ENCODE measurements around the gene DRAM2. TPM values are rescaled to one million over a fixed set of nuclear protein-coding genes. Genes with fewer than 3 reads are reported as not detected.

The DRAM2 gene
- total and polyA plus RNA-seq, 2 of the 13 experiments (the other 11 are each of a cell fraction or from before 2014, with no cell fraction given) = 33.2 to 123 TPM

DNA sequence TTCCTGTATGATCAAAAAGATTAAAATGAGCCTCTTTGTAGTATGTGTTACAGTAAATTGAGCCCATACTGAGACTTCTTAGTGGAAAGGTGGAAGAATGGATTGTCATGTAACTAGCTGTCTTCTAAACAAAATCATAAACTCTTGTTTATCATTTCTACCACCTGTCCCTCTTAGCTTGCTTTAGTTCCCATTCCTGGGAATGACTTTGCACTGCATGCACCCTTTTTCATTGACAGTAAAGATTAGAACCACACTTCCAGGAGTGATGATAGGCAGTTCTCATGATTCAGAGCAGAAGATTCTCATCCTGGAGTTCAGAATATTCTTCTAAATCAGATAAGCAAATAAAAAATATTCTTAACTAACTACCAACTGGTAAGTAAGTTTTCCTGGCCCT is 32.6 kb upstream of the DRAM2 start:
- intact Hi-C loops (cut with micrococcal nuclease; ENCODE audit: unreplicated experiment) = no loop called here

DNA sequence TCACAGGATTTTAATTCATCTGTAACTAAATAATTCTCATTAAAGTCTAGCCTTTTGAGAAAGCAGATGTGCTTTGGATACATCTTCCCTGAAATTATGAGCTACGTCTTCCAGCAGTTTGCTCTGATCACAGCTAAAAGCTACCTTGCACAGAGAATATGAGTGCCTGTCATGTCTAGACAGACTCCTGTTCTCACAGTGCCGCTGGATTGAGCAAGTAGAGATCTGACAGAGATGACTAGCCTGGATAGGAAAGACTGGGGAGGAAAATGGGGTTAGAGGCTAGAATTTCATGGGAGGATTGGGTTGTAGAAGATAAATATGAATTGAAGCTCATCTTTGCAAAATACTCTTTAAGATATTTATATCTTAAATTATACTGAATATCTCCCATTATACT is 24.3 kb upstream of the DRAM2 start:
- Histone ChIP-seq H3K4me1 (ENCODE audit: insufficient read depth, low read length) (no peaks in the 10 kb centered on the region), H3K9ac (ENCODE audit: insufficient read depth, low read depth, low read length) (no peak overlapping the region), H3K9me3 (ENCODE audit: low read length) (no peaks in the 10 kb centered on the region), H3K79me2 (ENCODE audit: insufficient read depth, low read length) (no peaks in the 10 kb centered on the region), H3K4me3 (replicated peaks in 1 of 3; ENCODE audit: insufficient read depth in 1 of 3, low read depth in 2 of 3, low read length in 3 of 3) (no peak overlapping the region), H3K36me3 (replicated peaks in 1 of 2; ENCODE audit: control insufficient read depth in 1 of 2, insufficient read depth in 2 of 2, low read length in 2 of 2) (peaks cover 9 to 64% of the 10 kb centered on the region in 2 experiments), H3K27ac (ENCODE audit: extremely low read length, insufficient read depth, low read length) (no peak overlapping the region), H4K20me1 (ENCODE audit: insufficient read depth, low read length) (no peaks in the 10 kb centered on the region), H3K27me3 (ENCODE audit: control insufficient read depth in 1 of 2, insufficient read depth in 2 of 2, low read length in 2 of 2) (no peaks in the 10 kb centered on the region), H2AFZ (ENCODE audit: low read length) (no peak overlapping the region), H3K4me2 (ENCODE audit: low read depth, low read length) (no peak overlapping the region)
- TF ChIP-seq, protein P1, sequence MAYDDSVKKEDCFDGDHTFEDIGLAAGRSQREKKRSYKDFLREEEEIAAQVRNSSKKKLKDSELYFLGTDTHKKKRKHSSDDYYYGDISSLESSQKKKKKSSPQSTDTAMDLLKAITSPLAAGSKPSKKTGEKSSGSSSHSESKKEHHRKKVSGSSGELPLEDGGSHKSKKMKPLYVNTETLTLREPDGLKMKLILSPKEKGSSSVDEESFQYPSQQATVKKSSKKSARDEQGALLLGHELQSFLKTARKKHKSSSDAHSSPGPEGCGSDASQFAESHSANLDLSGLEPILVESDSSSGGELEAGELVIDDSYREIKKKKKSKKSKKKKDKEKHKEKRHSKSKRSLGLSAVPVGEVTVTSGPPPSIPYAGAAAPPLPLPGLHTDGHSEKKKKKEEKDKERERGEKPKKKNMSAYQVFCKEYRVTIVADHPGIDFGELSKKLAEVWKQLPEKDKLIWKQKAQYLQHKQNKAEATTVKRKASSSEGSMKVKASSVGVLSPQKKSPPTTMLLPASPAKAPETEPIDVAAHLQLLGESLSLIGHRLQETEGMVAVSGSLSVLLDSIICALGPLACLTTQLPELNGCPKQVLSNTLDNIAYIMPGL (CRISPR knock-in tag; IDR thresholded peaks at IDR 0.05; ENCODE audit: borderline replicate concordance in 1 of 2, low read depth in 1 of 2) = no peak
- TF ChIP-seq RORA (CRISPR knock-in tag; IDR thresholded peaks at IDR 0.05) (no peak), ZNF782 (CRISPR knock-in tag; IDR thresholded peaks at IDR 0.05; ENCODE audit: borderline replicate concordance) (no peak), NCOA5 (CRISPR knock-in tag; IDR thresholded peaks at IDR 0.05) (no peak), ZNF253 (CRISPR knock-in tag; IDR thresholded peaks at IDR 0.05; ENCODE audit: borderline replicate concordance) (no peak), ZNF713 (CRISPR knock-in tag; IDR thresholded peaks at IDR 0.05) (no peak), U2AF2 (IDR thresholded peaks at IDR 0.05; ENCODE audit: low read depth, low read length) (no peak)
- DNase-seq (ENCODE audit: low spot score) (no peak), ATAC-seq (no peak), FAIRE-seq (no peak)
- 97% methylated on average over 2 of the region's 2 CpGs for WGBS (ENCODE audit: low lambda C conversion rate)
- in situ Hi-C loops (cut with HindIII; ENCODE audit: extremely low pct_ligation_motif_present, low pct_unique_long_range_greater_than_20kb) = no loop called here
- no TSS peak for BruUV-seq (replicated peaks)
- intact Hi-C loops (cut with micrococcal nuclease; ENCODE audit: unreplicated experiment) = no loop called here
- CTCF ChIA-PET (ENCODE audit: low intra/inter-chr PET ratio, low total read pairs) = no interaction called here
- POLR2A ChIA-PET = no interaction called here

More for the DNA sequence above, 32.6 kb upstream of the DRAM2 start:
- POLR2A ChIA-PET = no interaction called here
- no peak overlapping the region for H2AFZ ChIP-seq (ENCODE audit: low read length)
- no peaks in the 10 kb centered on the region for H3K4me1 ChIP-seq (ENCODE audit: insufficient read depth, low read length)
- FAIRE-seq (no peak), ATAC-seq (no peak), DNase-seq (ENCODE audit: low spot score) (no peak)
- BruUV-seq (replicated peaks) = no TSS peak
- H3K36me3 ChIP-seq (replicated peaks in 1 of 2; ENCODE audit: control insufficient read depth in 1 of 2, insufficient read depth in 2 of 2, low read length in 2 of 2) = peaks cover 8 to 57% of the 10 kb centered on the region in 2 experiments
- in situ Hi-C loops (cut with HindIII; ENCODE audit: extremely low pct_ligation_motif_present, low pct_unique_long_range_greater_than_20kb) = no loop called here
- H3K27me3 ChIP-seq (ENCODE audit: control insufficient read depth in 1 of 2, insufficient read depth in 2 of 2, low read length in 2 of 2) = no peaks in the 10 kb centered on the region
- no peaks in the 10 kb centered on the region for H3K79me2 ChIP-seq (ENCODE audit: insufficient read depth, low read length)
- no peak overlapping the region for H3K27ac ChIP-seq (ENCODE audit: extremely low read length, insufficient read depth, low read length)
- no peak overlapping the region for H3K4me3 ChIP-seq (replicated peaks in 1 of 3; ENCODE audit: insufficient read depth in 1 of 3, low read depth in 2 of 3, low read length in 3 of 3)
- no peak overlapping the region for H3K9ac ChIP-seq (ENCODE audit: insufficient read depth, low read depth, low read length)
- CTCF ChIA-PET (ENCODE audit: low intra/inter-chr PET ratio, low total read pairs) = no interaction called here
- TF ChIP-seq PHF5A (CRISPR knock-in tag; IDR thresholded peaks at IDR 0.05; ENCODE audit: low read depth, unreplicated experiment) (no peak), ZNF556 (CRISPR knock-in tag; IDR thresholded peaks at IDR 0.05; ENCODE audit: borderline replicate concordance) (no peak), ONECUT2 (CRISPR knock-in tag; IDR thresholded peaks at IDR 0.05) (no peak), DPF2 (CRISPR knock-in tag; IDR thresholded peaks at IDR 0.05; ENCODE audit: borderline replicate concordance, low read depth) (no peak), ZNF136 (CRISPR knock-in tag; IDR thresholded peaks at IDR 0.05; ENCODE audit: low read depth) (no peak), TEAD3 (CRISPR knock-in tag; optimal IDR thresholded peaks at IDR 0.05; ENCODE audit: borderline replicate concordance) (no peak), U2AF2 (IDR thresholded peaks at IDR 0.05; ENCODE audit: low read depth, low read length) (no peak), GATA4 (IDR thresholded peaks at IDR 0.05; ENCODE audit: borderline replicate concordance, low read depth) (no peak)
- H4K20me1 ChIP-seq (ENCODE audit: insufficient read depth, low read length) = no peaks in the 10 kb centered on the region
- H3K9me3 ChIP-seq (ENCODE audit: low read length) = no peaks in the 10 kb centered on the region
- H3K4me2 ChIP-seq (ENCODE audit: low read depth, low read length) = no peak overlapping the region
